Measurements from ENCODE around the gene POLR3E.

POLR3E gene

DNA sequence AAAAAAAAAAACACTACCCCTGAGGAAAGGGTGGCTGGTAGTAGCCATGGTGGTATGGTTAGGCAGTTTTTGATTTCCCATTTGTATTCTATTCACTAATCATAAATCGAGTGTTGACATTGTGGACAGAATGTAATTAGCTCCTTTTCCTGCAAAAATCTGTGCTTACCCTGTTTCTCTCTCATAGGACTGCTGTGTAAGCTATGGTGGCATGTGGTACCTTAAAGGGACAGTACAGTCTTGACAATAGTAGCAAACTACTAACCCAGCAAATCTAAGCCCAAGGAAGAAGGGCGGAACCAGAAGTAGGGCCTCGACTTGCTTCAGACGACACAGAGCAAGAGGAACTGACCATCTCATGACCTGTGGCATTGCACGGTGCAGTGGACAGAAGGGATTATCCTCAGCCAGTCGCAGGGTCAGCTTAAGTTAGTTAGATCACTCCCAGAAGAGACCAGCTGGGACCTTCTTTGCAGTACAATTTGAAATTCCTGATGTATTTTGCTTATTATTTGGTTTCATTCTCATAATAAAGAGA lies 36.3 kb downstream of the POLR3E start:
- no peak for DNase-seq (ENCODE audit: low read depth)
- no peak for TF ChIP-seq CTCF (IDR thresholded peaks at IDR 0.05; ENCODE audit: insufficient read depth, low read depth, low read length, missing control alignments)
- H3K4me3 ChIP-seq (ENCODE audit: low read length): no peak overlapping the region

- H3K4me3 ChIP-seq (ENCODE audit: low read length): no peak overlapping the region
- no peak for TF ChIP-seq CTCF (IDR thresholded peaks at IDR 0.05; ENCODE audit: insufficient read depth, low read depth, low read length, missing control alignments)
- no peak for DNase-seq (ENCODE audit: low read depth)
These were observed 38.5 kb downstream of the POLR3E start for GRCh38 chr16:22335668-22336246.

- no peak overlapping the region for H3K4me3 ChIP-seq (ENCODE audit: low read length)
- no peak for DNase-seq (ENCODE audit: low read depth)
- no peak for TF ChIP-seq CTCF (IDR thresholded peaks at IDR 0.05; ENCODE audit: insufficient read depth, low read depth, low read length, missing control alignments)
These were observed 39.4 kb downstream of the POLR3E start for GRCh38 chr16:22336581-22336980.

DNA sequence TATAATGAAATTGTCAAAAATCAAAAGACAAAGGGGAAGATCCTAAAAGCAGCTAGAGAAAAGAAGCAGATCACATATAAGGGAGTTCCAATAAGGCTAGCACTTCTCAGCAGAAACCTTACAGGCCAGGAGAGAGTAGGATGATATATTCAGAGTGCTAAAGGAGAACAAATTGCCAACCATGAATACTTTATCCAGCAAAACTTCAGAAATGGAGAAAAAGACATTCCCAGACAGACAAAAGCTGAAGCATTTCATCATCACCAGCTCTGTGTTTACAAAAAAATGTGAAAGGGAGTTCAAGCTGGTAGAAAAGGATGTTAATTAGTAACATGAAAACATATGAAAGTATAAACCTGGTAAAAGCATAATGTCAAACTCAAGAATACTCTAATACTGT lies 39.8 kb downstream of the POLR3E start:
- H3K4me3 ChIP-seq (ENCODE audit: low read length): no peak overlapping the region
- DNase-seq (ENCODE audit: low read depth): no peak
- no peak for TF ChIP-seq CTCF (IDR thresholded peaks at IDR 0.05; ENCODE audit: insufficient read depth, low read depth, low read length, missing control alignments)

DNA sequence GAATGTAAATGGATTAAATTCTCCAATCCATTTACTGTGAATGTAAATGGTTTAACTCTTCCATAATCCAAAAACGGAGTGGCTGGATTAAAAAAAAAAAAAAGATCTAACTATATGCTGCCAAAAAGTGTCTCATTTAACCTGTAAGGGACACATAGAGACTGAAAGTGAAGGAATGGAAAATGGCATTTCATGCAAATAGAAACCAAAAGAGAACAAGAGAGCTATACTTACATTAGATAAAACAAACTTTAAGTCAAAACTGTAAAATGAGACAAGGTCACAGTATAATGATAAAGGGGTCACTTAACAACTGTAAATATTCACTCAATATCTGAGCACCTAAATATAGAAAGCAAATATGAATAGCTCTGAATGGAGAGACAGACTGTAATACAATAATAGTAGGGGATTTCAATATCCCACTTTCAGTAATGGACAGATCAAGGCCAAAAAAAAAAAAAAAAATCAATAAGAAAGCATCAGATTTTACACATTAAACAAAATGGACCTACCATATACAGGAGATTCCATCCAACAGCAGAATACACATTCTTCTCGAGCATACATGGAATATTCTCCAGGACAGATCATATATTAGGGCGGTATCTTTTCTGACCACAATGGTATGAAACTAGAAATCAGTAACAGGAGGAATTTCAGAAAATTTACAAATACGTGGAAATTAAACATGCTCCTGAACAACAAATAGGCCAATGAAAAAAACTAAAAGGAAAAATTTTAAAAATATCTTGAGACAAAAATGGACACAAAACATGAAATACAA lies 40.8 kb downstream of the POLR3E start:
- DNase-seq (ENCODE audit: low read depth): no peak

DNA sequence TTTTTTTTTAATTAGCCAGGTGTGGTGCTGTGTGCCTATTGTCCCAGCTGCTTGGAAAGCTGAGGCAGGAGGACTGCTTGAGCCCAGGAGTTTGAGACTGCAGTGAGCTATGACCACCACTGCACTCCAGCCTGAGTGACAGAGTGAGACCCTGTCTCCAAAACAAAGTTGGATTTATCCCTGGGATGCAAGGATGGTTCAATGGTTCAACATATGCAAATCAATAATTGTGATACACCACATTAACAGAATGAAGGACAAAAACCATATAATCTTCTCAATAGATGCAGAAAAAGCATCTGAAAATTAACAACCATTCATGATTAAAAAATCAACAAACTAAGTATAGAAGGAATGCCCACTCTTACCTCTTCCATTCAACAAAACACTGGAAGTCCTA lies 43.7 kb downstream of the POLR3E start:
- no peak for TF ChIP-seq CTCF (IDR thresholded peaks at IDR 0.05; ENCODE audit: insufficient read depth, low read depth, low read length, missing control alignments)
- no peak overlapping the region for H3K4me3 ChIP-seq (ENCODE audit: low read length)
- no peak for DNase-seq (ENCODE audit: low read depth)

More for the DNA sequence above, 40.8 kb downstream of the POLR3E start:
- H3K4me3 ChIP-seq (ENCODE audit: low read length): no peak overlapping the region
- no peak for TF ChIP-seq CTCF (IDR thresholded peaks at IDR 0.05; ENCODE audit: insufficient read depth, low read depth, low read length, missing control alignments)
